ENCODE measurements around the gene ASTN2.

GRCh38 chr9:117234103-117234502, 180.8 kb downstream of the ASTN2 start:
- no peak for TF ChIP-seq CTCF (IDR thresholded peaks at IDR 0.05)
- TF ChIP-seq POLR2A (IDR thresholded peaks at IDR 0.05): no peak

All from lower leg skin (tissue), 3 donors.